ENCODE data around the gene UBE2D3.

UBE2D3 gene

GRCh38 chr4:102789317-102789717, 38.0 kb downstream of the UBE2D3 start:
- peak; percentile 21 to 22 for DNase-seq

- DNase-seq, result no peak
Measured at GRCh38 chr4:102787944-102788343, 39.4 kb downstream of the UBE2D3 start.

DNA sequence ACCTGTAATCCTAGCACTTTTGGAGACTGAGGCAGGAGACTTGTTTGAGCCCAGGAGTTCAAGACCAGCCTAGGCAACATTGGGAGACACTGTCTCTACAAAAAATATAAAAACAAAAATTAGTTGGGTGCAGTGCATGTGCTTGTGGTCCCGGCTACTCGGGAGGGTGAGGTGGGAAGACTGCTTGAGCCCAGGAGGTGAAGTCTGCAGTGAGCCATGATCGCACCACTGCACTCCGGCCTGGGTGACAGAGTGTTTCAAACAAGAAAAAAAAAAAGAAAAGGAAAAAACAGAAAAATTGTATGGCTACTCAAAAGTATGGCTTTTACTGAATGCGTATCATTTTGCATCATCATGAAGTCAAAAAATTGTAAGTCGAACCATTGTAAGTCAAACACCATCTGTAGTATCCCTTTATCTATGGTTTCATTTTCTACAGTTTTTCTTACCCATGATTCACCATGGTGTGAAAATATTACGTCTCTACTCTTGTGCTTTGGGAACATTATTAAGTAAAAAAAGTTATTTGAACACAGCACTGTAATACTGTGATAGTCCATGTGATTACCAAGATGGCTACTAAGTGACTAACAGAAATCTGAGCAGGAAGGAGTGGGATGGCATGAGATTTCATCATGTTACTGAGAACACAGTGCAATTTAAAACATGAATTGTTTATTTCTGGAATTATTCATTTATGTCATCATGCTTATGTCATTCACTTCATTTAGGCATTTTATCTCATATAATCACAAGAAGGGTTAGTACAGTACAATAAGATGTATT, 40.1 kb downstream of the UBE2D3 start:
- no peak for DNase-seq

GRCh38 chr4:102786279-102786678, 41.1 kb downstream of the UBE2D3 start:
- no peak for DNase-seq

GRCh38 chr4:102783006-102783405, 44.3 kb downstream of the UBE2D3 start:
- DNase-seq, result no peak

GRCh38 chr4:102781570-102781969, 45.8 kb downstream of the UBE2D3 start:
- DNase-seq, result no peak

DNA sequence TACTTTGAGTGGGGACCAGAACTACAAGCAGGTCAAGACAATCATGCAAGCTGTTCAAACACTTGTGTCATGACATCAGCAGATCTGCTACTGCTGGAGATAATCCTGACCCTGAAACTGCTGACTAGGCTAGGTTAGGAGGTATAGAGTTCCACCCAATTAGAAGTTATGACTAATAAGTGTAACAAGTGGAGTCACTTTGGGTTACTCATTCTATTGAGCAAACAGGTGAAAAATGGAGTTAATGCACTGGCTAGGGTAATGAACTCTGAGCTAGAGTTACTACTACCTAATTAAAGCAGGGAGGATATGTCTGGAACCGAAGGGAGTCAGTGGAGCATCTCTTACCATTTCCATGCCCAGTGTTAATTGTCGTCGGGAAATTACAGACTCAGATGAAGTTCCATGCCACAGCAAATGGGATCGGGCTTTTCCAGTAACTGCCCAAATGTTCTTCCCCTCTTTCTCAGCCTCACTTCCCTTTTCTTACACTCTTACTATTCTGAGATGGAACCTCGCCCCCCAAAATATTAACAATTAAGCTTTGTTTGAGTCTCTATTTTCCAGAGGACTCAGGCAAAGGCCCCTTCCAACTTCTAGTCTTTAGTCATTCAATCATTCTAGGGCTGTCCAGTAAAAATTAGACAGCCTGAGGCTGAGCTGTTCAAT, 46.7 kb downstream of the UBE2D3 start:
- DNase-seq, result no peak

DNA sequence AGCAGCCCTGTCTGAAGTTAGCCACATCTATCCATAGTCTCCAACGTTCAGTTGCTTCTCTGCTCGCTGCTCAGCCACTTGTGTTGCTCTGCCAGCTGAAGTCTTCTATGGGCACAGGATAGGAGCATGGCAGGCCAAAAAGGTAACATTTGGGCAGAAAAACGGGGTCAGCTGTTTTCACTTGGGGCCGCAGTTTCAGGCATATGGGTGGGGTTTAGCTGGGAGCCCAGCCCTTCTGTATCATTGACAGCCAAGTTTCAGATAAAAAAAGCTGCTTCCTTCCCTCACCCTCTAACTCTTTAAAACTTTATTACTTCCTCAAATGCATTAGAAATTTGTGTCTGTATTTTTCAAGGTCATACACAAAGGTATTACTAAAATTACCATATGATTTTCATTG, 48.1 kb downstream of the UBE2D3 start:
- peak; percentile 20 to 35 for DNase-seq

DNA sequence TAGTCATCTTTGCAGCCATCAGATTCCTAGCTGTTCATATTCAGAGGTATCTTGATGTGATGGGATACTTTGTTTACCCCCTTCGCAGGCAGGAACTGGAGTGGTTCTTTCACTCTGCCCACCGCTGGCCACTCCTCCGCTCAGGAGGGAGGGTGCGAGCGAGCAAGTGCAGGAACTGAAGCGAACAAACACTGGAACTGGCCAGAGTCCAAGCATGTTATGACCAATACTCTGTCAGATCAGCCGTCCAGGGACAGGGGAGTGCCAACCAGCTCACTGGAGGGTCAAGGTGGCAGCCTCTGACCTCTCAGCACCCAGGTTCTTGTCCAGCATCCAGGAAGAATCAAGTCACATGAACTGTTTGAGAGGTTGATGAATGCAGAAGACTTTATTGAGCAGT, 48.6 kb downstream of the UBE2D3 start:
- no peak for DNase-seq

GRCh38 chr4:102775805-102776204, 51.5 kb downstream of the UBE2D3 start:
- no peak for DNase-seq

DNA sequence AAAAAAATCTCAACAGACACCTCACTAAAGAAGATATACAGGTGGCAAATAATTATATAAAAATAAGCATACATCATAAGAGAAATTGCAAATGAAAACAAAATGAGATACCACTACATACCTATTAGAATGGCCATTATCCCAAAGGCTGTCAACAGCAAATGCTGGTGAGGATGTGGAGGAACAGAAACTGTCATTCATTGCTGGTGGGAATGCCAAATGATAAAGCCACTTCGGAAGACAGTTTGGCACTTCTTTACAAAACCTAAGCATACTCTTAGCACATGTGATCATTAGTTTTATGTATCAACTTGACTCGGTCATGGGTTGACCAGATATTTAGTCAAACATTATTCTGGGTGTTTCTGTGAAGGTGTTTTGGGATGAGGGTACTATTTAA, 53.1 kb downstream of the UBE2D3 start:
- no peak for DNase-seq

- DNase-seq, result no peak
Measured at GRCh38 chr4:102772738-102773340, 54.5 kb downstream of the UBE2D3 start.

DNA sequence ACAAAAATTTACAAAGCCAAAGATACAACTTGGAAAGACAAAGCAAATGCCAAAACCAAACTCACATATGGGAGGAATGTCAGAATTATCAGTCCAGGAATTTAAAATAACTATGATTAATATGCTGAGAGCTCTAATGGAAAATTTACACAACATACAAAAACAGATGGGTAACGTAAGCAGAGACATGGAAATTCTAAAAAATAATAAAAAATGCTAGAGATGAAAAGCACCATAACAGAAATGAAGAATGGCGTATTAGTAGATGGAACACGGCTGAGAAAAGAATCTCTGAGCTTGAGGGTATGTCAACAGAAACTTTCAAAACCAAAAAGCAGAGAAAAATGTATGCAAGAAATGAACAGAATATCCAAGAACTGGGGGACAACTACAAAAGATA, 62.5 kb downstream of the UBE2D3 start:
- DNase-seq, result no peak

- no peak for DNase-seq
Measured at GRCh38 chr4:102761906-102762305, 65.4 kb downstream of the UBE2D3 start.

DNA sequence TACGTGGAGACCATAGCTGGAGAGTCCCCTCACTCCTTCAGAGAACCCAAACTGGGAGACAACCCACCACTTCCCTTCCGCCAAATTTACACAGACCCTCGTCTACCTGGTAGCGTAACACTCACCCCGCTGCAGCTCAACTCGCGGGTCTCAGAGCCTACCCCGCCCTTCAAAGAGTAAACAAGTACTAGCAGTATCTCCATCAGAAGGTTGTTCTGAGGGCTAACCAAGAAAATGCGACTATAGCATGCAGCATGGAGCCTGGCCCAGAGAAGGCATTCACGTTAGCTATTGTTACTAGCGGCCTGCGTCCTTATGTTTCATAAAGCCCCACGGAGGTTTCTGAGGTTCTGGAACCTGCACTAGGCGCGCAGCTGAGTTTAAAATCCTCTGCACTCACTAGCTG, 66.1 kb downstream of the UBE2D3 start:
- peak; percentile 62 to 81 for DNase-seq

GRCh38 chr4:102760645-102761295, 66.6 kb downstream of the UBE2D3 start, which contains the start of gene MANBA:
Gene MANBA (minus strand): TSS chr4:102760968. CDS start chr4:102760894, 74 bp downstream.
- DNase-seq, result peak; percentile 82 to 87

- DNase-seq, result peak; percentile 91 to 95
Measured at GRCh38 chr4:102759831-102760644, 67.3 kb downstream of the UBE2D3 start.

GRCh38 chr4:102758241-102759160, 68.8 kb downstream of the UBE2D3 start:
- DNase-seq, result no peak

DNA sequence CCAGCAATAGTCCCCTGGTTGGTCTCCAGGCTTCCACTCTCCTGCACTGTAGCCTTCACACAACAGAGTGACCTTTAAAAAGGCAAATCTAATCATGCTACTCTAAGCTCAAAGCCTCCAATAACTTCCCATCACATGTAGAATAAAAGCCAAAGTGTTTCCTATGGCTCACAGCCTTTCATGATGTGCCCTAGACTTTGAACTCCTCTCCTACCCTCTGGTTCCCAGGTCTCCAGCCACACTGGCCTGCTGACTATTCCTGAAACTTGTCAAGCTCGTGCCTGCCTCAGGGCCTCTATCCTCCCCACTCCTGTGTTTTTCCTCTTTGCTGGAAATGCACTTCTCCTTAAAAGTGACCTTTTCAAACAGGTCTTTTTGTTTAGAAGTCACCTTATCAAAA, 69.7 kb downstream of the UBE2D3 start:
- DNase-seq, result no peak

- no peak for DNase-seq
Measured at GRCh38 chr4:102754044-102754443, 73.3 kb downstream of the UBE2D3 start.

DNA sequence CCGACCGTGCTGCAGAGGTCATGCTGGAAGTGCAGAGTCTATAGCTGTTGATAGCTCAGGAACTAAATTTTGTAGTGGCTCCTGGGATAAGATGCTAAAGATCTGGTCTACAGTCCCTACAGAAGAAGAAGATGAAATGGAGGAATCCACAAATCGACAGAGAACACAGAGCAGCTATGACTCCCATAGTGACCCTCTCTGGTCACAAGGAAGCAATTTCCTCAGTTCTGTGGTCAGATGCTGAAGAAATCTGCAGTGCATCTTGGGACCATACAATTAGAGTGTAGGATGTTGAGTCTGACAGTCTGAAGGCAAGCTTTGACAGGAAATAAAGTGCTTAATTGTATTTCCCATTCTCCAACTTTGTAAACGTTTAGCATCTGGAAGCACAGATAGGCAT, 75.4 kb downstream of the UBE2D3 start:
- DNase-seq, result no peak
